ENCODE results near the gene ARPP21. TPM values are rescaled to one million over a fixed set of nuclear protein-coding genes. Genes with fewer than 3 reads are reported as not detected.

ARPP21 gene
- total RNA-seq, 1 donor from 2014 or later = not detected

GRCh38 chr3:35782355-35782754 lies 143.0 kb downstream of the ARPP21 start:
- ATAC-seq (ENCODE audit: low read depth) = no peak
- no peak for TF ChIP-seq CTCF (IDR thresholded peaks at IDR 0.05)
- no peaks in the 10 kb centered on the region for H3K36me3 Mint-ChIP-seq (ENCODE audit: low read depth)

GRCh38 chr3:35784169-35784568 lies 144.8 kb downstream of the ARPP21 start:
- no peaks in the 10 kb centered on the region for H3K27me3 Mint-ChIP-seq

More at GRCh38 chr3:35782355-35782754, 143.0 kb downstream of the ARPP21 start:
- no peak overlapping the region for H3K27ac Mint-ChIP-seq
- DNase-seq = no peak
- H3K4me1 Mint-ChIP-seq = peaks cover 8% of the 10 kb centered on the region
- intact Hi-C loops (cut with micrococcal nuclease) = no loop called here
- H3K27me3 Mint-ChIP-seq = no peaks in the 10 kb centered on the region
- H3K9me3 Mint-ChIP-seq = no peaks in the 10 kb centered on the region
- ChIA-PET CTCF (no interaction called here), POLR2A (no interaction called here)
- H3K4me3 Mint-ChIP-seq = no peak overlapping the region

GRCh38 chr3:35785234-35785888 lies 146.0 kb downstream of the ARPP21 start:
- TF ChIP-seq CTCF (IDR thresholded peaks at IDR 0.05) = no peak
- no peaks in the 10 kb centered on the region for H3K27me3 Mint-ChIP-seq
- ChIA-PET CTCF (no interaction called here), POLR2A (no interaction called here)
- DNase-seq (no peak), ATAC-seq (ENCODE audit: low read depth) (peak; percentile 68)
- intact Hi-C loops (cut with micrococcal nuclease) = no loop called here
- no peaks in the 10 kb centered on the region for H3K36me3 Mint-ChIP-seq (ENCODE audit: low read depth)
- H3K4me1 Mint-ChIP-seq = peaks cover 8% of the 10 kb centered on the region
- H3K4me3 Mint-ChIP-seq = no peak overlapping the region
- H3K9me3 Mint-ChIP-seq = no peaks in the 10 kb centered on the region
- peak overlapping the region; percentile 69 for H3K27ac Mint-ChIP-seq

More at GRCh38 chr3:35784169-35784568, 144.8 kb downstream of the ARPP21 start:
- Mint-ChIP-seq H3K4me3 (no peak overlapping the region), H3K9me3 (no peaks in the 10 kb centered on the region), H3K4me1 (peaks cover 8% of the 10 kb centered on the region), H3K27ac (no peak overlapping the region), H3K36me3 (ENCODE audit: low read depth) (no peaks in the 10 kb centered on the region)
- no peak for DNase-seq
- ATAC-seq (ENCODE audit: low read depth) = no peak
- ChIA-PET POLR2A (no interaction called here), CTCF (no interaction called here)
- intact Hi-C loops (cut with micrococcal nuclease) = no loop called here
- no peak for TF ChIP-seq CTCF (IDR thresholded peaks at IDR 0.05)

- Mint-ChIP-seq H3K27ac (no peak overlapping the region), H3K36me3 (ENCODE audit: low read depth) (no peaks in the 10 kb centered on the region), H3K9me3 (no peaks in the 10 kb centered on the region), H3K4me3 (no peak overlapping the region), H3K27me3 (no peaks in the 10 kb centered on the region), H3K4me1 (peaks cover 8% of the 10 kb centered on the region)
- no peak for TF ChIP-seq CTCF (IDR thresholded peaks at IDR 0.05)
- intact Hi-C loops (cut with micrococcal nuclease) = no loop called here
- ATAC-seq (ENCODE audit: low read depth) = no peak
- DNase-seq = no peak
- CTCF ChIA-PET = no interaction called here
- POLR2A ChIA-PET = no interaction called here
Observed at GRCh38 chr3:35787936-35788335, 148.6 kb downstream of the ARPP21 start.

GRCh38 chr3:35789042-35789831 lies 149.9 kb downstream of the ARPP21 start:
- intact Hi-C loops (cut with micrococcal nuclease) = no loop called here
- no peak overlapping the region for H3K27ac Mint-ChIP-seq
- no peak overlapping the region for H3K4me3 Mint-ChIP-seq
- POLR2A ChIA-PET = no interaction called here
- CTCF ChIA-PET = no interaction called here
- no peaks in the 10 kb centered on the region for H3K36me3 Mint-ChIP-seq (ENCODE audit: low read depth)
- H3K27me3 Mint-ChIP-seq = no peaks in the 10 kb centered on the region
- DNase-seq = no peak
- peaks cover 8% of the 10 kb centered on the region for H3K4me1 Mint-ChIP-seq
- no peak for ATAC-seq (ENCODE audit: low read depth)
- H3K9me3 Mint-ChIP-seq = no peaks in the 10 kb centered on the region
- no peak for TF ChIP-seq CTCF (IDR thresholded peaks at IDR 0.05)
